ENCODE data around the gene HCK.

DNA sequence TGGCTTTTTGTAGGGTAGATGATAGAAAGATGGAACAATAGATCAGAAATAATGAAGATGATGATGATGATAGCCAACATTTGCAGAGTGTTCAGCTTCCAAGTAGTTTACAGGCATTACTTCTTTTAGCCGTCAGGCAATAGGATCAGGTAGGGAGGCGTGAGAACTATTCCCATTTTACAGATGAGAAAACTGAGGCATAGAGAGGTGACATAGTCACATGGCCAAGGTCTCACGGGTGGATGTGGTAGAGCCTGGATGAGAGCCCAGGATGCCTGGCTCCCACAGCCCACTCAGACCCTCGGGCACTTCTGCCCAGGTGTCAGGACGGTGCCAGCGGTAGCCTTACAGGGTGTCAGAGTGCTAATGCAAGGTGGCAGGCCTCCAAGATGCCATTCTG, 31.4 kb downstream of the HCK start:
- TF ChIP-seq CTCF (conservative IDR thresholded peaks at IDR 0.05) (no peak), EZH2 (IDR thresholded peaks at IDR 0.05; ENCODE audit: low read depth) (no peak)
